ENCODE data around the gene RPL37A.

Gene RPL37A

GRCh38 chr2:216498379-216499352 is at the start of gene RPL37A:
TSS of gene RPL37A (plus strand) at chr2:216498844. CDS start at chr2:216498875, 31 bp downstream.
- peak; percentile 88 for DNase-seq

- DNase-seq = no peak
These were observed 48.3 kb upstream of the RPL37A start for GRCh38 chr2:216450346-216450745.

GRCh38 chr2:216450784-216451183 is 47.9 kb upstream of the RPL37A start:
- no peak for DNase-seq

GRCh38 chr2:216453955-216454614 is 44.6 kb upstream of the RPL37A start:
- no peak for DNase-seq

GRCh38 chr2:216463148-216463547 is 35.5 kb upstream of the RPL37A start:
- DNase-seq = no peak

GRCh38 chr2:216464104-216464720 is 34.4 kb upstream of the RPL37A start:
- DNase-seq = no peak

DNA sequence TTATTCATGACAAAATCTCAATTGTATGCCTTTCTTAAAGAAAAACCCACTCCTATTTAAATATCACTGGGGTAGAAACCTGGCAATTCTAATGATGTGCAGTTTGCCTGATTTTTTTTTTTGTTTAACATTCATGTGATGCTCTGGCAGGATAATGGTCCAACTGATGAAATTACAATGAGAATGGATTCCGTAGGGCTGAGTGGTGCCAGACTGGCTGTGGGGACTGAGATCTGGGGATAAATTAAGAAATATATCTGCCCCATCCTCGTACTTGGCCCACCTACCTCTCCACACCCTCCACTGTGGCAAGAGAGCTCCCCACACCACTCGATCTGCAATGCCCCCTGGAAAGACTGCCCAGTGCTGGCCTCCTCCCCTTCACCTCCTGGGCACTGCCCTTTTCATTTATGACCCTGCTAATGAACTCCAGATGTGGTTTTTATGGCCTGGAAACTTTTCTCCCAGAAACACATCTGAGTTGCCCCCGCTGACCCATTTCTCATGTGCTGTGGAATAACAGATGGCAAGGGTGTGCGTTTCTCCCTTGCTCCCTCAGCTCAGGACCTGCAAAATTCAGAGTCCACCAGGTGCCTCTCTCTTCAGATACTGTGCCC is 33.0 kb upstream of the RPL37A start:
- no peak for DNase-seq

- DNase-seq = no peak
These were observed 30.8 kb upstream of the RPL37A start for GRCh38 chr2:216467845-216468244.

GRCh38 chr2:216469661-216470060 is 29.0 kb upstream of the RPL37A start:
- DNase-seq = no peak

DNA sequence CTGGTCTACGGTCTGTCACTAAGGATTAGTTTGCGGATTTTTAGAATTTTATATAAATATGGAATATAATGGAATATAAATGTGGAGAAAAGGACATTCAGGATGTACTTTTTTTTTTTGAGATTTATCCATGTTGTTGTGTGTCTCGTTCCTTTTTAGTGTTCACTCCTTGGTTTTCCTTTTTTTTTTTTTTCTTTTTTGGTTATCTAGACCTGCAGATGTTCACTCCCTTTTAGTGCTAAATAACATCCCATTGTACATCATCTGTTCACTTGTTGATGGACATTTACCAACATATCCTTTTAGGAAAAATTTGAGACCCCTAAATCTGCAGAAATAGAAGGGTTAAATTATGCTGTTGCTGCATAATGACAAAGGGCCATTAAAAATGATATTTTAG is 25.5 kb upstream of the RPL37A start:
- DNase-seq = no peak

DNA sequence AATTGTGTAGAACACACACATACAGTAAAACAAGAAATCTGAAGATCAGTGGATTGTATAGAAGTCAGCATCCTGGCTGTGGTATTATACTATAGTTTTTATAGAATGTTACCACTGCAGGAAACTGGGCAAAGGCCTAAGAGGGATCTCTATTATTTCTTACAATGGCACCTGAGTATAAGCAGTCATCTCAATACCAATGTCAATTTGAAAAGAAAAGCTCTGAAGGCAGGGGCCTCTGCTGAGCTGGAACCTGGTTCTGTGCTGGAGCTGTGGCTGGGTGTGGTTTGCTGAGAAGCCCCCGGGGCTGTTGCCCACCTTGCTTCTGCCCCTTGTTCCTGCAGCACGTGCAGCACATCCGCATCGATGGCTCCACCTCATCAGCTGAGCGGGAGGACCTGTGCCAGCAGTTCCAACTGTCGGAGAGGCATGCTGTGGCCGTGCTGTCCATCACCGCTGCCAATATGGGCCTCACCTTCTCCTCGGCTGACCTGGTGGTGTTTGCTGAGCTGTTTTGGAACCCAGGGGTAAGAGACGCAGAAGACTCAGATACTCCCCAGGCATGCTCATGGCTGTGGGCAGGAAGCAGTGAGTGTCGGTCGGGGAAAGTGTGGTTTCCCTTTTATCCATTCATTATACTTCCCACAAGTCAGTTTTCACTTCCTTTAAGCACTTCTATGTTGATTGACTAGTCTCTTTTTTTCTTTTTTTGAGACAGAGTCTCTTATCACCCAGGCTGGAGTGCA is 23.5 kb upstream of the RPL37A start:
- DNase-seq = no peak

GRCh38 chr2:216475767-216476166 is 22.9 kb upstream of the RPL37A start:
- DNase-seq = no peak

DNA sequence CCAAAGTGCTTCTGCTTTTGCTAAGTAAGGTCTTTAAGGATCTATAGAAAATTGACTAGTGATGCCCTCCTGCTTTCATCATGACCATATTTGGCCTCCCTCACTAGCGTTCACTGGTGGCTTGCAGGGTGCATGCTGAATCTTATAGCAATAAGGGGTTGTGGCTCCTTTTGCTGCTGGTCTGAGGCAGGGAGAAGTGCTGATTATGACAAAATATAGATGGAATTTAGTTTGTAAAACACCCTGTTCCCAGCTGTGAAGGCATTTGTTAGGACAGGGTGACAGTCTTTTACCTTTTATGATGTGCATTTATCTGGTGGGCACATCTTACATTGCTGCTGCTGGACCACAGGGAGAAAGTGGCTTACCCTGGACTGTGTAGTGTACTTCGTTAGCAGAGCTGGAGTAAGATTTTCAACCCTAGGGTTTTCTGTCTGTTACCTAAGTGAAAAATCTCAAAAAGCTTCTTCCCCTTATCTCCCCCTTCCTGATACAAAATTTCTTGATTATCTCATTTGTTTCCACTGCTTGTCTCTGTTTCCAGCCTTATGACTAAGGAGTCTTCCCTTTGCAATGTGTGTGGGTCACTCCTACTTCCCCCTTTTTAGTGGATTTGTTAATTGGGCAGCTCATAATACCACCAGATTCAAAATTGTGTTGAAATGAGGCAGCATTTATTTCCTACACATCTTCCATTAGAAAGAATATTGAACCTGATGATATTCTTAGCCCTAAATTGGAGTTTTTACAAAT is 21.2 kb upstream of the RPL37A start:
- DNase-seq = no peak

DNA sequence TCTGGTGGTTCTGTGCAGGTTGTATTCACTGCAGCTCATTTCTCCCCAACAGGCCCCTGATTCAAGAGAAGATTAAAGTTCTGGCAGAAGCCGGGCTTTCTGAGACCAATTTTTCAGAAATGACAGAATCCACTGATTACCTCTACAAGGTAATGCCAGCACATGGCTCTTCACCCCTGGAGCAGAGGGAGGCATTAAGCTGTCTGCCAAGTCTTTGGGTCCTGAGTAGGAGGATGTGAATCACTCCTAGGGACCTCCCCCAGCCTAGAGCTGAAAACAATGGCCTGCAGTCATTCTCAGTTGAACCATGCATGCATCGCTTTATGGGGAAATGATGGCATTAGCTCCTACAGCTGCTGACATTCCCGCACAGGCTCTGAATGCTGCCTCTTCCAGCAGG is 20.5 kb upstream of the RPL37A start:
- no peak for DNase-seq

DNA sequence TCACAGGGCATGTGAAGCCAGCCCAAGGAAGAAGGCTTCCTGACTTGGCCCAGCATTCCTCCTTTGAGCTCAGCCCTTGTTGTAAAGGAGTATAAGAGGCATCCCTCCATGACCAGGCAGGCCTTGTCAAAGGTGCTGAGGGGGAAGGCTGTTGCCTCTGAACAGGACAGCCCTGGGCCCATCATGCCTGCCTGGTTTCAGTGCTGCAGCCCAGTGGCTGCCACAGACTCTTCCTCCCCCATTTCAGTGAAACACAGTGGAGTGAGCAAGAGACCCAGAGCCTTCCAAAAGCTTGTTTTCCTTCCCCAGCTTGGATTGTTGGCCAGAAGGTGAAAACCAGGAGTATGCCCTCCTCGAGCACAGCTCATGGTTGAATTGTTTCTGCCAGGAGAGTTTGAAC is 19.9 kb upstream of the RPL37A start:
- DNase-seq = no peak

- DNase-seq = no peak
These were observed 18.4 kb upstream of the RPL37A start for GRCh38 chr2:216480221-216480620.

- DNase-seq = no peak
These were observed 16.0 kb upstream of the RPL37A start for GRCh38 chr2:216482640-216483039.

- DNase-seq = no peak
These were observed 13.4 kb upstream of the RPL37A start for GRCh38 chr2:216485237-216485636.

DNA sequence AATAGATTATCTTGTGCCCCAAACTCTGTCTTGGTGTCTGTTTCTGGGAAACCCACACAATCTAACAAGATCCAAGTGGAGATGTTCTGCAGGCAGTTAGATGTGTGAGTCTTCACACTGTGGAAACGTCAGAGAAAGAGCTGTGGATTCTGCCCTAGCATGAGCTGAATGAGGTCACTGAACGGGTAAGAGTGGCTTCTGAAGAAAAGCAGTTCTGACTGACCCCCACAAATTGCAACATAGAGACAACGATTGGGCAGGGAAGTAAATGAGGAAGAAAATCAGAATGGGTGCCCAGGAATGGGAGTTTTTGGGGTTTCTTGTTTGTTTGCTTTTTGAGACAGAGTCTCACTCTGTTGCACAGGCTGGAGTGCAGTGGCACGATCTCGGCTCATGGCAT is 12.9 kb upstream of the RPL37A start:
- no peak for DNase-seq

GRCh38 chr2:216486271-216486670 is 12.4 kb upstream of the RPL37A start:
- no peak for DNase-seq

GRCh38 chr2:216486708-216487107 is 11.9 kb upstream of the RPL37A start:
- no peak for DNase-seq

DNA sequence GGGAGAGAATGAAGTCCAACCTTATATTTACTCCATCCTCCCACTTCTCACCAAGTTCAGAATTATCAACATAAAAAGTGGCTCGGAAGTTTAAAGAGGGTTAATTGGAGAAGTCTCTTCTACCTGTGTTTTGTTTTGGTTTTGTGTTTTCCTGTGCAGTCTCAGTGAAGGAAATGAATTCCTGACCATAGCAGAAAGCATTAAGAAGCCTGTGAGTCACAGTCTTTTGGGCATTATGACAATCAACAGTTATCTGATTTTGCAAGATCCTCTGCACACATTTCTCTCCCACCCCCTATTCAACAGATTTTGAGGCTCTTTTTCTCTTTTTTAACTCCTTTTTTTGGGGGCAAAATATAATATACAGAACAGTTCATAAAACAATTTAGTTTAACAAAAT is 8.6 kb upstream of the RPL37A start:
- DNase-seq = no peak
